Lower lobe of right lung (tissue), 2 donors: Measurements from ENCODE around the gene MYRIP. TPM values are rescaled to one million over a fixed set of nuclear protein-coding genes. Genes with fewer than 3 reads are reported as not detected.

ENCODE experiments used
- ATAC-seq, 2 donors: fragments of 200-7000 bp; cut with Tn5 transposase; one replicate each; pipeline ENCODE4 v1.9.1; 2020 to 2022; ENCODE audit warnings: mild to moderate bottlenecking in 2 of 2, moderate library complexity in 2 of 2
- DNase-seq: peaks from one replicate; pipeline ENCODE4 v3.0.0-alpha.2; 2020
- H3K27ac ChIP-seq: fragments of 200-600 bp; one replicate; pipeline ENCODE4 v1.8.0; 2022
- H3K27me3 ChIP-seq: fragments of 200-600 bp; one replicate; pipeline ENCODE4 v1.8.0; 2022; ENCODE audit warnings: low read depth
- H3K36me3 ChIP-seq: fragments of 200-600 bp; one replicate; pipeline ENCODE4 v1.8.0; 2022; ENCODE audit warnings: mild to moderate bottlenecking
- H3K4me1 ChIP-seq: fragments of 200-600 bp; one replicate; pipeline ENCODE4 v1.8.0; 2022
- H3K4me3 ChIP-seq: fragments of 200-600 bp; one replicate; pipeline ENCODE4 v1.8.0; 2022; ENCODE audit warnings: mild to moderate bottlenecking
- H3K9me3 ChIP-seq: fragments of 200-600 bp; one replicate; pipeline ENCODE4 v1.8.0; 2022
- CTCF ChIP-seq: fragments of 200-600 bp; IDR thresholded peaks from one replicate; pipeline ENCODE4 v1.8.0; 2022; ENCODE audit warnings: antibody characterized with exemption, mild to moderate bottlenecking
- intact Hi-C: fragments of 100-400 bp; cut with DNase I; formaldehyde crosslinking; loops from one replicate; pipeline ENCODE4 v1.11.0; 2022
- total RNA-seq: library from RNA; stranded (reverse); fragmentation: NEBNext Ultra II Directional; extraction: Animal tissue kit (Norgen Biotek cat#: 25700); gene quantifications from one replicate; pipeline ENCODE4 v1.2.1, GENCODE V29; 2021
- donor health status: DM: no; HTN: yes; CAD: no; lungs with severe emphysema.

MYRIP gene
- total RNA-seq, 1 donor from 2014 or later: 1.8 TPM

DNA sequence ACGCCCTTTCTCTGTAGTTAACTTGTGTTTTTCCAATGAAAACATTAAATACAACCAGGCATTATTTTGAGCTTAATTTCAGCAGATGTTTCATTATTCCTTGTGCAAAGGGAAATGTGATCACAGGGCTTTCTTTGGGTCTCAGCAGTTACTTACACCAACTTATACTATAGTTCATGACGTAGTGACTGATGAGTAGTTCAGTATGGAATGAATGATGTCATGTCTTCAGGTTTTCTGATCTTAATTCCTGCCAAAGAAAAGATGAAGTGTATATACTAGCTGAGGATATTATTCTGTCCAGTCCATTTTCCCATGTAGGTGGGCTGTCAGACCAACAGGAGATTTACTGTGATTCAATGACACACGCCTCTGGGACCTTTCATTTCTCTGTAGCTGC lies 61.3 kb downstream of the MYRIP start:
- no peak for ATAC-seq
- TF ChIP-seq CTCF: no peak
- intact Hi-C loops: no loop called here

GRCh38 chr3:39879581-39879980 lies 70.2 kb downstream of the MYRIP start:
- no peaks in the 10 kb centered on the region for H3K27me3 ChIP-seq
- no peak overlapping the region for H3K4me3 ChIP-seq
- H3K27ac ChIP-seq: no peak overlapping the region
- H3K36me3 ChIP-seq: no peaks in the 10 kb centered on the region
- ATAC-seq (no peak), DNase-seq (no peak)
- intact Hi-C loops: no loop called here
- H3K4me1 ChIP-seq: no peaks in the 10 kb centered on the region
- TF ChIP-seq CTCF: no peak
- no peaks in the 10 kb centered on the region for H3K9me3 ChIP-seq

More for the DNA sequence above, 61.3 kb downstream of the MYRIP start:
- Histone ChIP-seq H3K4me3 (no peak overlapping the region), H3K27ac (no peak overlapping the region), H3K36me3 (no peaks in the 10 kb centered on the region), H3K27me3 (no peaks in the 10 kb centered on the region), H3K4me1 (no peaks in the 10 kb centered on the region), H3K9me3 (no peaks in the 10 kb centered on the region)
- DNase-seq: no peak

DNA sequence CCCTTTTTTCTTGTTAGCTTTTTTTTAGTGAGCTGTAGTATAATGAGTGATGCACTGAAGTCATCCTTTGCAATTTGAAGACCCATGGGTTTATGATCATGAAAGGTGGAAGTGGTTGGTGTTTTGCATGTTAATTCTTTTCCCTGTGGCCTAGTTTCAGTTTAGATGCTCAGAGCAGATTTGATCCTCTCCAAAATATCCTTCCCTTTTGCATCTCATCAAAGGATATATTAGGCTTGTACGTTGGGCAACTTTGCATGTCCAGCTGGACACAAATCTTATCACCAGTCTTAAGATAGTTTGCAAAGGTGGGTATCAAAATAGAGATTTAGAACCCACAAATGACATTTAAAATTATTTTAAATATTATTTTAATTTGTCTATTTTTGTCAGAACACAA lies 72.7 kb downstream of the MYRIP start:
- Histone ChIP-seq H3K9me3 (no peaks in the 10 kb centered on the region), H3K27ac (no peak overlapping the region), H3K27me3 (no peaks in the 10 kb centered on the region), H3K36me3 (no peaks in the 10 kb centered on the region), H3K4me1 (no peaks in the 10 kb centered on the region), H3K4me3 (no peak overlapping the region)
- TF ChIP-seq CTCF: no peak
- no peak for DNase-seq
- intact Hi-C loops: no loop called here
- no peak for ATAC-seq

GRCh38 chr3:39892068-39892467 lies 82.7 kb downstream of the MYRIP start:
- Histone ChIP-seq H3K4me3 (no peak overlapping the region), H3K4me1 (no peaks in the 10 kb centered on the region), H3K9me3 (no peaks in the 10 kb centered on the region), H3K27ac (no peak overlapping the region), H3K27me3 (no peaks in the 10 kb centered on the region), H3K36me3 (no peaks in the 10 kb centered on the region)
- TF ChIP-seq CTCF: no peak
- intact Hi-C loops: no loop called here
- DNase-seq (no peak), ATAC-seq (no peak)

GRCh38 chr3:39896184-39896583 lies 86.8 kb downstream of the MYRIP start:
- no peak for ATAC-seq
- no peak for TF ChIP-seq CTCF
- Histone ChIP-seq H3K9me3 (no peaks in the 10 kb centered on the region), H3K36me3 (no peaks in the 10 kb centered on the region), H3K27me3 (no peaks in the 10 kb centered on the region), H3K27ac (no peak overlapping the region), H3K4me1 (no peaks in the 10 kb centered on the region), H3K4me3 (no peak overlapping the region)
- no peak for DNase-seq
- intact Hi-C loops: no loop called here

GRCh38 chr3:39900462-39901002 lies 91.1 kb downstream of the MYRIP start:
- Histone ChIP-seq H3K27ac (no peak overlapping the region), H3K4me3 (no peak overlapping the region), H3K27me3 (no peaks in the 10 kb centered on the region), H3K36me3 (no peaks in the 10 kb centered on the region), H3K9me3 (no peaks in the 10 kb centered on the region), H3K4me1 (no peaks in the 10 kb centered on the region)
- DNase-seq (no peak), ATAC-seq (no peak)
- TF ChIP-seq CTCF: no peak
- intact Hi-C loops: no loop called here
